Activated CD4-positive, alpha-beta T cell treated with anti-CD3 and anti-CD28 coated beads, Interleukin-10, Interleukin-2, amounts not matched to agents 100 ng/mL and 50 ng/mL, durations not matched to agents 16 hours and 8 hours (primary cell): ENCODE results near the gene SPRED3.
"Not testable (repeated sequence)": the region's sequence is repeated elsewhere in the genome, so short reads cannot be mapped to it uniquely, and the experiment has no call there.

Experiments
- DNase-seq: peaks from one replicate; pipeline ENCODE4 v3.0.0-alpha.2; 2020

SPRED3 gene

GRCh38 chr19:38388349-38389100 lies at the start of gene SPRED3:
TSS of gene SPRED3 (plus strand) at chr19:38388697. CDS start at chr19:38390303, 1,606 bp downstream.
- no peak for DNase-seq

- not testable (repeated sequence) for DNase-seq
Observed at GRCh38 chr19:38339011-38339410, 49.5 kb upstream of the SPRED3 start.

GRCh38 chr19:38340927-38341326 lies 47.6 kb upstream of the SPRED3 start:
- no peak for DNase-seq

GRCh38 chr19:38346837-38347236 lies 41.7 kb upstream of the SPRED3 start:
- DNase-seq: no peak

GRCh38 chr19:38350883-38351282 lies 37.6 kb upstream of the SPRED3 start:
- DNase-seq: no peak

GRCh38 chr19:38351865-38352395 lies 36.6 kb upstream of the SPRED3 start:
- no peak for DNase-seq

GRCh38 chr19:38352611-38353010 lies 35.9 kb upstream of the SPRED3 start:
- DNase-seq: no peak

GRCh38 chr19:38355728-38356725 lies 32.5 kb upstream of the SPRED3 start:
- DNase-seq: no peak

- DNase-seq: no peak
Observed at GRCh38 chr19:38358071-38358470, 30.4 kb upstream of the SPRED3 start.

GRCh38 chr19:38359242-38360021 lies 29.1 kb upstream of the SPRED3 start:
- DNase-seq: no peak

- no peak for DNase-seq
Observed at GRCh38 chr19:38360351-38360750, 28.1 kb upstream of the SPRED3 start.

- DNase-seq: no peak
Observed at GRCh38 chr19:38360839-38361631, 27.5 kb upstream of the SPRED3 start.

GRCh38 chr19:38361633-38362075 lies 26.8 kb upstream of the SPRED3 start:
- DNase-seq: peak; percentile 82

- peak; percentile 90 for DNase-seq
Observed at GRCh38 chr19:38362076-38362945, 26.2 kb upstream of the SPRED3 start.

- not testable (repeated sequence) for DNase-seq
Observed at GRCh38 chr19:38362946-38363688, 25.4 kb upstream of the SPRED3 start.

GRCh38 chr19:38367041-38367440 lies 21.5 kb upstream of the SPRED3 start:
- no peak for DNase-seq

- DNase-seq: no peak
Observed at GRCh38 chr19:38369584-38369983, 18.9 kb upstream of the SPRED3 start.

- DNase-seq: no peak
Observed at GRCh38 chr19:38370299-38370698, 18.2 kb upstream of the SPRED3 start.

- DNase-seq: no peak
Observed at GRCh38 chr19:38371081-38371480, 17.4 kb upstream of the SPRED3 start.

GRCh38 chr19:38373907-38374331 lies 14.6 kb upstream of the SPRED3 start:
- DNase-seq: no peak
